B cell (primary cell): Measurements from ENCODE around the gene MYBPHL. TPM values are rescaled to one million over a fixed set of nuclear protein-coding genes. Genes with fewer than 3 reads are reported as not detected.

Source experiments
- ATAC-seq: fragments of 200-7000 bp; cut with Tn5 transposase; one replicate; pipeline ENCODE4 v1.10.0; 2021; ENCODE audit warnings: low read depth, mild to moderate bottlenecking, moderate number of reproducible peaks, moderate library complexity
- CTCF ChIA-PET: fragments of 350-600 bp; sonication (Branson Sonifier 250); formaldehyde crosslinking; loops from one replicate; lab custom pipeline; 2021; ENCODE audit warnings: antibody characterized with exemption, inconsistent platforms; lab: Charles Lee
- POLR2A ChIA-PET: fragments of 350-600 bp; sonication (Branson Sonifier 250); formaldehyde crosslinking; loops from one replicate; lab custom pipeline; 2021; ENCODE audit warnings: antibody characterized with exemption; lab: Charles Lee
- DNase-seq: peaks from one replicate; pipeline ENCODE4 v3.0.0; 2013
- H2AFZ ChIP-seq: 2 replicates; pipeline ENCODE4 v1.6.1; 2012; ENCODE audit warnings: mild to moderate bottlenecking, low read depth, low read length; ENCODE audit not compliant: insufficient read depth, poor library complexity, severe bottlenecking
- H3K27ac ChIP-seq, 2 donors: 1 replicate in 1 of 2; 2 replicates in 1 of 2; pipeline ENCODE4 v1.5.1; 2012 to 2013; ENCODE audit warnings: low read length in 2 of 2, mild to moderate bottlenecking in 2 of 2, moderate library complexity in 1 of 2
- H3K27me3 ChIP-seq, 4 experiments: fragments of 200-600 bp in 1 of 4; sonication (generic) in 1 of 4; replicated peaks in 1 of 4; 1 replicate in 2 of 4; 2 replicates in 2 of 4; pipeline versions ENCODE4 v1.6.1 to v1.7.0; 2013 to 2016; ENCODE audit warnings: low read length in 3 of 4, mild to moderate bottlenecking in 2 of 4, mixed read lengths in 1 of 4, moderate library complexity in 1 of 4; ENCODE audit not compliant: insufficient read depth in 4 of 4, control insufficient read depth in 3 of 4; ENCODE audit errors: control extremely low read depth in 1 of 4
- H3K36me3 ChIP-seq, 2 experiments: replicated peaks in 1 of 2; 1 replicate in 1 of 2; 2 replicates in 1 of 2; pipeline versions ENCODE4 v1.6.1 to v1.7.1; 2013; ENCODE audit warnings: low read length in 1 of 2; ENCODE audit not compliant: insufficient read depth in 2 of 2, control insufficient read depth in 1 of 2; ENCODE audit errors: control extremely low read depth in 1 of 2, extremely low read depth in 1 of 2
- H3K4me1 ChIP-seq, 2 donors: fragments of 200-600 bp in 1 of 2; sonication (generic) in 1 of 2; 1 replicate in 1 of 2; 2 replicates in 1 of 2; pipeline versions ENCODE4 v1.5.1 to v1.6.1; 2013 to 2017; ENCODE audit warnings: low read length in 2 of 2; ENCODE audit not compliant: control insufficient read depth in 2 of 2, insufficient read depth in 2 of 2
- H3K4me2 ChIP-seq: replicated peaks from 2 replicates; pipeline ENCODE3; 2012; ENCODE audit warnings: mild to moderate bottlenecking, low read depth, low read length; ENCODE audit not compliant: poor library complexity, severe bottlenecking
- H3K4me3 ChIP-seq, 5 experiments: fragments of 200-600 bp in 1 of 5; sonication (generic) in 1 of 5; 1 replicate in 3 of 5; 2 replicates in 2 of 5; pipeline versions ENCODE4 v1.5.1 to v1.7.0; 2011 to 2016; ENCODE audit warnings: low read length in 4 of 5, mild to moderate bottlenecking in 4 of 5, low read depth in 2 of 5, control low read depth in 1 of 5, moderate library complexity in 1 of 5; ENCODE audit not compliant: insufficient read depth in 1 of 5; ENCODE audit errors: control extremely low read depth in 1 of 5, extremely low read depth in 1 of 5
- H3K79me2 ChIP-seq: fragments of 200-600 bp; sonication (generic); one replicate; pipeline ENCODE4 v1.6.0; 2016; ENCODE audit warnings: low read length; ENCODE audit not compliant: control insufficient read depth, insufficient read depth
- H3K9ac ChIP-seq: fragments of 200-600 bp; sonication (generic); 2 replicates; pipeline ENCODE4 v1.6.1; 2017; ENCODE audit warnings: mild to moderate bottlenecking, low read length, moderate library complexity
- H3K9me3 ChIP-seq, 3 donors: one replicate each; pipeline versions ENCODE4 v1.6.1 to v1.7.1; 2013; ENCODE audit warnings: low read length in 2 of 3; ENCODE audit not compliant: control insufficient read depth in 2 of 3, insufficient read depth in 1 of 3; ENCODE audit errors: control extremely low read depth in 1 of 3
- H4K20me1 ChIP-seq: 2 replicates; pipeline ENCODE4 v1.6.0; 2012; ENCODE audit warnings: mild to moderate bottlenecking, low read length; ENCODE audit not compliant: insufficient read depth, control insufficient read depth, poor library complexity, severe bottlenecking
- H3K27ac Mint-ChIP-seq: one replicate; pipeline ENCODE4 v1.8.0; 2021; ENCODE audit warnings: mixed read lengths
- H3K27me3 Mint-ChIP-seq: one replicate; pipeline ENCODE4 v1.8.0; 2021; ENCODE audit warnings: mixed read lengths
- H3K4me1 Mint-ChIP-seq: one replicate; pipeline ENCODE4 v1.8.0; 2021; ENCODE audit warnings: mixed read lengths
- H3K4me3 Mint-ChIP-seq: one replicate; pipeline ENCODE4 v1.8.0; 2021; ENCODE audit warnings: mixed read lengths
- H3K9me3 Mint-ChIP-seq: one replicate; pipeline ENCODE4 v1.8.0; 2022; ENCODE audit warnings: mixed read lengths; ENCODE audit not compliant: insufficient read depth
- EZH2 ChIP-seq: IDR thresholded peaks from 2 replicates; pipeline ENCODE4 v1.6.1; 2012; ENCODE audit warnings: borderline replicate concordance, low read depth, mild to moderate bottlenecking, moderate library complexity, low read length; ENCODE audit not compliant: insufficient read depth, poor library complexity, severe bottlenecking
- WGBS: methylation state at CpG from one replicate; pipeline ENCODE4 v1.1.5; 2013; ENCODE audit warnings: missing lambda C conversion rate; ENCODE audit not compliant: insufficient coverage; 5-methylcytosine and 5-hydroxymethylcytosine counted together
- intact Hi-C: fragments of 100-400 bp; cut with micrococcal nuclease; formaldehyde crosslinking; loops from one replicate; pipeline ENCODE4 v1.10.0; 2022
- polyA plus RNA-seq: library from polyadenylated mRNA; depleted of rRNA; stranded (reverse); fragments of >200 nt; gene quantifications from 2 replicates; pipeline ENCODE4 v1.2.3, GENCODE V29; 2012
- total RNA-seq, 2 donors: library from RNA; stranded (reverse); fragments of 120-200 nt in 1 of 2; gene quantifications; 1 replicate in 1 of 2; 2 replicates in 1 of 2; pipeline versions ENCODE4 v1.2.3 to v1.2.4, GENCODE V29; 2013 to 2022
- TF ChIP-seq, protein P1 (sequence below): fragments of 200-600 bp; IDR thresholded peaks from one replicate; pipeline ENCODE4 v1.8.0; 2022; ENCODE audit warnings: antibody characterized with exemption, mild to moderate bottlenecking

Gene MYBPHL
- total and polyA plus RNA-seq, 2 donors (not counting 1 experiment from before 2014, with no cell fraction given), result not detected

DNA sequence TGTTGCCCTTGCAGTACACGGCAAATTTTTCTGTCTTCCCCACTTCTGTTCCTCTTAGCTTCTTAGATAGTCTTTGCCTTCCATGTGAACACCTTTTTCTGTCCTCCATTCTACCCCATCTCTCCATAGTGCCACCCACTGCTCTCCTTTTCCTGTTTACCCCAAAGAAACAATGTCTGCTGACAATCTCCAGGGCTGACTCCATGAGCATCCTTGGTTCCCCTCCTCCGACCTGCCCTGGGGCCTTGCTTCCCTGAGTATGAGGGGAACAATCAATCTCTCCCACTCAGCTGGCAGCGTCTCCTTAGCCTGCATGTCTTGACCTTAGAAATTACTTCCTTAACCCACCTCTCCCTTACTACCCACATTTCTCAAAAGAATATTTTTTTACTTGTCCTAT lies 12.3 kb upstream of the MYBPHL start:
- H3K4me1 ChIP-seq, result no peaks in the 10 kb centered on the region
- Mint-ChIP-seq H3K9me3 (no peaks in the 10 kb centered on the region), H3K27me3 (peaks cover 9% of the 10 kb centered on the region), H3K27ac (no peak overlapping the region), H3K4me1 (no peaks in the 10 kb centered on the region), H3K4me3 (no peak overlapping the region)
- no peak overlapping the region for H2AFZ ChIP-seq
- POLR2A ChIA-PET, result no interaction called here
- no peaks in the 10 kb centered on the region for H3K79me2 ChIP-seq
- H3K4me2 ChIP-seq, result no peak overlapping the region
- WGBS, result 95% methylated on average over 3 of the region's 3 CpGs
- intact Hi-C loops, result no loop called here
- no peaks in the 10 kb centered on the region for H4K20me1 ChIP-seq
- H3K36me3 ChIP-seq, result no peaks in the 10 kb centered on the region
- no peak for TF ChIP-seq EZH2
- TF ChIP-seq, protein P1, sequence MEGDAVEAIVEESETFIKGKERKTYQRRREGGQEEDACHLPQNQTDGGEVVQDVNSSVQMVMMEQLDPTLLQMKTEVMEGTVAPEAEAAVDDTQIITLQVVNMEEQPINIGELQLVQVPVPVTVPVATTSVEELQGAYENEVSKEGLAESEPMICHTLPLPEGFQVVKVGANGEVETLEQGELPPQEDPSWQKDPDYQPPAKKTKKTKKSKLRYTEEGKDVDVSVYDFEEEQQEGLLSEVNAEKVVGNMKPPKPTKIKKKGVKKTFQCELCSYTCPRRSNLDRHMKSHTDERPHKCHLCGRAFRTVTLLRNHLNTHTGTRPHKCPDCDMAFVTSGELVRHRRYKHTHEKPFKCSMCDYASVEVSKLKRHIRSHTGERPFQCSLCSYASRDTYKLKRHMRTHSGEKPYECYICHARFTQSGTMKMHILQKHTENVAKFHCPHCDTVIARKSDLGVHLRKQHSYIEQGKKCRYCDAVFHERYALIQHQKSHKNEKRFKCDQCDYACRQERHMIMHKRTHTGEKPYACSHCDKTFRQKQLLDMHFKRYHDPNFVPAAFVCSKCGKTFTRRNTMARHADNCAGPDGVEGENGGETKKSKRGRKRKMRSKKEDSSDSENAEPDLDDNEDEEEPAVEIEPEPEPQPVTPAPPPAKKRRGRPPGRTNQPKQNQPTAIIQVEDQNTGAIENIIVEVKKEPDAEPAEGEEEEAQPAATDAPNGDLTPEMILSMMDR, result no peak
- peaks cover 0 to 5% (median 0%) of the 10 kb centered on the region in 4 experiments for H3K27me3 ChIP-seq
- H3K9ac ChIP-seq, result no peak overlapping the region
- no peaks in the 10 kb centered on the region for H3K9me3 ChIP-seq
- CTCF ChIA-PET, result no interaction called here
- no peak overlapping the region for H3K27ac ChIP-seq
- H3K4me3 ChIP-seq, result no peak overlapping the region
- no peak for ATAC-seq
- DNase-seq, result no peak

DNA sequence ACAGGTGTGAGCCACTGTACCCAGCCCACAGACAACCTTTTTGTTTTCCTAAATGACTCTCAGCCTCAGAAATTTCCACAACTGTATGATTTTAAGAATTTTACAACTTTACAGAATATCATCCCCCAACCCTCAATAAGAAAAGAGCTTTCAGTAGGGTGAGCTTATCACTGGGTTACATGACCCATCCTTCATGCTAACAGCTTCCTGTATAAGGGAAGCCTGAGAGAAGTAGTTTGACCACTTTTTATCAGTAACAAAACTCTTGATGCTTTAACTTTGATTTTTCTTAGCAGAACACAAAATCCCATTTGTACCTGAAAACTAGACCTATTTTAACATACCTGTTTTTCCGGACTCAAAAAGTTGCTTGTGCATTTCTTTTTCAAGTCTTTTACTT lies 9.7 kb upstream of the MYBPHL start:
- Histone ChIP-seq H3K36me3 (no peaks in the 10 kb centered on the region), H3K4me3 (no peak overlapping the region), H3K9me3 (no peaks in the 10 kb centered on the region), H3K9ac (no peak overlapping the region), H2AFZ (no peak overlapping the region), H3K4me1 (no peaks in the 10 kb centered on the region), H3K27ac (no peak overlapping the region), H4K20me1 (no peaks in the 10 kb centered on the region), H3K4me2 (no peak overlapping the region), H3K27me3 (no peaks in the 10 kb centered on the region), H3K79me2 (no peaks in the 10 kb centered on the region)
- Mint-ChIP-seq H3K27ac (no peak overlapping the region), H3K27me3 (peaks cover 9% of the 10 kb centered on the region), H3K4me3 (no peak overlapping the region), H3K9me3 (no peaks in the 10 kb centered on the region), H3K4me1 (no peaks in the 10 kb centered on the region)
- no peak for TF ChIP-seq EZH2
- TF ChIP-seq, protein P1, result no peak
- intact Hi-C loops, result no loop called here
- no peak for ATAC-seq
- DNase-seq, result no peak
- no CpG with 5 or more reads among the region's 1 CpG for whole genome bisulfite sequencing
- CTCF ChIA-PET, result interaction anchor here (0.6 to 1.2 kb wide), 2 partner anchors 9 to 329 kb away, joined by 3 to 6 read pairs; partner anchors contain the start of gene MYBPHL
- POLR2A ChIA-PET, result no interaction called here
